ENCODE data around the gene SNRNP40. TPM values are rescaled to one million over a fixed set of nuclear protein-coding genes. Genes with fewer than 3 reads are reported as not detected.

The SNRNP40 gene
- total and polyA plus RNA-seq, 10 donors = 21.4 to 53.0 (median 40.1) TPM

DNA sequence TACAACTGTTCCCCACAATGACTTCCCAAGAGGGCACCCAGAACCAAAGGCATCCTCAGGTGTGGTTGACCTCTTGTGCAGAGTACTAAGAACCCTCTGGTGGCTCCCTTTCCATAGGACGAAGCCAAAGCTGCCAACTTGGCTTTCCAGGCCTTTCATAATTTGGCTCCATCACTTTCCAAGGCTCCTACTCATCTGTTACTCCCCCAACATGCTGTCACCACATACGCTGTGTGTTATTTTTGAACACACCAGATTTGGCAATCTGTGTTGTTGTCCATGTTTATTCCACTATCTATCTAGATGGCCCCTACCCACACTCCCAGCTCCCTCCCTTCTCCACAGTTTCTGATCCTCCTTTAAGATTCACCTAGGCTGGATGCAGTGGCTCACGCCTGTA is 46.7 kb downstream of the SNRNP40 start:
- 89 to 96% (median 92%) methylated on average over 3 of the region's 3 CpGs for WGBS, 5 donors

DNA sequence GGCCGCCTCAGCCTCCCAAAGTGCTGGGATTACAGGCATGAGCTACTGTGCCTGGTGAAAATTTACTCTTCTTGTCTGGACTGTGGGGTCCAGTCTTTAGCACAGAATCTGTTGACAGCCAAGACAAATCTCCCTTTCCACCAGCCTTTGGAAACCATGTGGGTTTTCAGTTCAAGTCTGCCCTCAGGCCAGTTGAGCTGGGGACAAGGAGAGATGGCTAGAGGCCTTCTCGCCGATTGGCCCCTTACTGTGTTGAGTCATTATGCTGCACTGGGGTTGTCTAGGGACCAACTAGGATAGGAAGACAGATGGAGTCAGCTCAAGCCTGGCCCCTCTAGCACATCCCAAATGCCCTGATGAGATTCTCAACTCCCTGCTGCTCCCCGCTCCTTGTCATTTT is 48.3 kb downstream of the SNRNP40 start:
- Histone ChIP-seq H3K4me3 (no peak overlapping the region), H3K9me3 (no peaks in the 10 kb centered on the region)
- 93 to 100% (median 96%) methylated on average over 4 of the region's 4 CpGs for WGBS, 5 donors

More for the DNA sequence above, 46.7 kb downstream of the SNRNP40 start:
- intact Hi-C loops (cut with DNase I; ENCODE audit: low total_unique reads) = no loop called here
- H3K27me3 ChIP-seq (replicated peaks in 1 of 7) = no peaks in the 10 kb centered on the region
- H3K4me1 ChIP-seq = no peaks in the 10 kb centered on the region
- no peaks in the 10 kb centered on the region for H3K36me3 ChIP-seq
- H3K27ac ChIP-seq = no peak overlapping the region
- TF ChIP-seq POLR2AphosphoS5 (IDR thresholded peaks at IDR 0.05) (no peak), POLR2A (IDR thresholded peaks at IDR 0.05) (no peak)
- TF ChIP-seq, protein P1, sequence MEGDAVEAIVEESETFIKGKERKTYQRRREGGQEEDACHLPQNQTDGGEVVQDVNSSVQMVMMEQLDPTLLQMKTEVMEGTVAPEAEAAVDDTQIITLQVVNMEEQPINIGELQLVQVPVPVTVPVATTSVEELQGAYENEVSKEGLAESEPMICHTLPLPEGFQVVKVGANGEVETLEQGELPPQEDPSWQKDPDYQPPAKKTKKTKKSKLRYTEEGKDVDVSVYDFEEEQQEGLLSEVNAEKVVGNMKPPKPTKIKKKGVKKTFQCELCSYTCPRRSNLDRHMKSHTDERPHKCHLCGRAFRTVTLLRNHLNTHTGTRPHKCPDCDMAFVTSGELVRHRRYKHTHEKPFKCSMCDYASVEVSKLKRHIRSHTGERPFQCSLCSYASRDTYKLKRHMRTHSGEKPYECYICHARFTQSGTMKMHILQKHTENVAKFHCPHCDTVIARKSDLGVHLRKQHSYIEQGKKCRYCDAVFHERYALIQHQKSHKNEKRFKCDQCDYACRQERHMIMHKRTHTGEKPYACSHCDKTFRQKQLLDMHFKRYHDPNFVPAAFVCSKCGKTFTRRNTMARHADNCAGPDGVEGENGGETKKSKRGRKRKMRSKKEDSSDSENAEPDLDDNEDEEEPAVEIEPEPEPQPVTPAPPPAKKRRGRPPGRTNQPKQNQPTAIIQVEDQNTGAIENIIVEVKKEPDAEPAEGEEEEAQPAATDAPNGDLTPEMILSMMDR (IDR thresholded peaks at IDR 0.05 in 8 of 11, conservative IDR thresholded peaks at IDR 0.05 in 3 of 11) = no peak
- no peak overlapping the region for H3K4me3 ChIP-seq
- no peak for DNase-seq
- no peaks in the 10 kb centered on the region for H3K9me3 ChIP-seq

DNA sequence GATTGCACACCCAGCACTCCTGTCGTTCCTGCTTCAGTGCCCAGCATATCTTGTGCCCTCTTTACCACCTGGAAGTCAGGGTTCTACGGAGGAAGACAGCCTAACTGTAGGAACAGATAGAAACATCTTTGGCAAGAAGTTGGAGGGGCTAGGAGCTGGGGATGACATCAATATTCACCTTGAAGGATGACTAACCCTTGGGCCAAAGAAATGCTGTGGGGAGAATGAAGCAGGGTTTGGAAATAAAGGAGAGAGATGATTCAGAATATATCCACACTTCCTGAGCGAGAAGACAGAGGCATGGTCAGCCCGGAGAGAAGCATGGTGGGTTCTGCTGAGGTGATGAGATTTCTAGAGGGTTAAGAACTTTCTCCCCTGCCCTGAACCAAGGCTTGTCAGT is 52.3 kb downstream of the SNRNP40 start:
- TF ChIP-seq, protein P1 (IDR thresholded peaks at IDR 0.05 in 8 of 11, conservative IDR thresholded peaks at IDR 0.05 in 3 of 11) = no peak
- TF ChIP-seq POLR2A (IDR thresholded peaks at IDR 0.05) (no peak), POLR2AphosphoS5 (IDR thresholded peaks at IDR 0.05) (no peak)
- Histone ChIP-seq H3K9me3 (no peaks in the 10 kb centered on the region), H3K36me3 (no peaks in the 10 kb centered on the region), H3K27me3 (replicated peaks in 1 of 7) (peaks cover 0 to 26% (median 19%) of the 10 kb centered on the region in 7 donors), H3K27ac (no peak overlapping the region), H3K4me1 (peaks cover 0 to 17% (median 10%) of the 10 kb centered on the region in 6 donors), H3K4me3 (no peak overlapping the region)
- no peak for DNase-seq
- intact Hi-C loops (cut with DNase I; ENCODE audit: low total_unique reads) = no loop called here
- 68 to 78% (median 75%) methylated on average over 4 of the region's 4 CpGs for WGBS, 5 donors

More for the DNA sequence above, 48.3 kb downstream of the SNRNP40 start:
- TF ChIP-seq POLR2A (IDR thresholded peaks at IDR 0.05) (no peak), POLR2AphosphoS5 (IDR thresholded peaks at IDR 0.05) (no peak)
- TF ChIP-seq, protein P1 (IDR thresholded peaks at IDR 0.05 in 8 of 11, conservative IDR thresholded peaks at IDR 0.05 in 3 of 11) = no peak
- no peaks in the 10 kb centered on the region for H3K36me3 ChIP-seq
- H3K4me1 ChIP-seq = no peaks in the 10 kb centered on the region
- intact Hi-C loops (cut with DNase I; ENCODE audit: low total_unique reads) = no loop called here
- no peak for DNase-seq
- H3K27ac ChIP-seq = no peak overlapping the region
- H3K27me3 ChIP-seq (replicated peaks in 1 of 7) = no peaks in the 10 kb centered on the region

DNA sequence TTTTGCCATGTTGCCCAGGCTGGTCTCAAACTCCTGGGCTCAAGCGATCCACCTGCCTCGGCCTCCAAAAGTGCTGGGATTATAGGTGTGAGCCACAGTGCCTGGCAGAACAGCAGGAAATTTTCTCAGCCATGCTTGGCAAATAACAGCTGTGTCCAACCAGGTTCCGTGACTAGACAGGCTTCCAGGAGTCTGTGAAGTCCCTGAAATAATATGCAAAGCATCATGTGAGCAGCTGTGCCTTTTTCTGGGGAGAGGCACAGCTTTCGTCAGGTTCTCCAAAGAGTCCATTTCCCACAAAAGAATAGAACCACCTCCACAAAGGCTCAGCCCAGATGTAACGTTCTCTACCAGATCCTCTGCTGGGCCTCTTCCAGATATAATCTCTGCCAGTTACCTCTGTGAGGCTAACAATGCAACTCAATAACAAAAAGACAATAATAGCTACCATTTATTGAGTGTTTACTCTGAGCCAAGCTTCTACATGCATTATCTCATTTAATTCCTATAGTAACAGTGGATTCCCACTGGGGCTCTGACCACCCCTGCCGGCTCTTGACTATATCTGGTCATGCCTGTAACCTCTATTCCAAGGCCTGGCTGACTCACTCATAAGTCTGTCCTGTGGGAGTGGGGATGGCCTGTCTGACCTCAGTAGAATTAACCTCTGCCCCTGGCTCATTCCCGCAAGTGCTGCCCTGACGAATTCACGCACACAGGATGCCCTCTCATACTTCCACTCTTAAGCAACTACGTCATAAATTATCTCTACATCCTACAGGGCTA is 52.9 kb downstream of the SNRNP40 start:
- DNase-seq = no peak
- no peak overlapping the region for H3K4me3 ChIP-seq
- TF ChIP-seq POLR2AphosphoS5 (IDR thresholded peaks at IDR 0.05) = no peak
- TF ChIP-seq, protein P1 (IDR thresholded peaks at IDR 0.05 in 8 of 11, conservative IDR thresholded peaks at IDR 0.05 in 3 of 11) = no peak
- TF ChIP-seq POLR2A (IDR thresholded peaks at IDR 0.05) = no peak
- peaks cover 0 to 33% (median 25%) of the 10 kb centered on the region in 7 donors for H3K27me3 ChIP-seq (replicated peaks in 1 of 7)
- 66 to 83% (median 74%) methylated on average over 10 of the region's 10 CpGs for WGBS, 5 donors
- H3K27ac ChIP-seq = no peak overlapping the region
- H3K36me3 ChIP-seq = no peaks in the 10 kb centered on the region
- H3K4me1 ChIP-seq = peaks cover 0 to 23% (median 16%) of the 10 kb centered on the region in 6 donors
- no peaks in the 10 kb centered on the region for H3K9me3 ChIP-seq
- intact Hi-C loops (cut with DNase I; ENCODE audit: low total_unique reads) = no loop called here
